GM19043 (cell line): ENCODE measurements around the gene ZNF232.
"Not testable (repeated sequence)": the region's sequence is repeated elsewhere in the genome, so short reads cannot be mapped to it uniquely, and the experiment has no call there.

Source experiments
- ATAC-seq: cut with Tn5 transposase; IDR thresholded peaks from one replicate; pipeline ENCODE4 v1.9.1; 2021; ENCODE audit warnings: low read depth; ENCODE audit not compliant: unreplicated experiment

ZNF232 gene

GRCh38 chr17:5111402-5112204, at the start of gene ZNF232:
Gene ZNF232 (minus strand): TSS chr17:5111878. CDS start chr17:5111822, 56 bp downstream.
- ATAC-seq: peak; percentile 83

DNA sequence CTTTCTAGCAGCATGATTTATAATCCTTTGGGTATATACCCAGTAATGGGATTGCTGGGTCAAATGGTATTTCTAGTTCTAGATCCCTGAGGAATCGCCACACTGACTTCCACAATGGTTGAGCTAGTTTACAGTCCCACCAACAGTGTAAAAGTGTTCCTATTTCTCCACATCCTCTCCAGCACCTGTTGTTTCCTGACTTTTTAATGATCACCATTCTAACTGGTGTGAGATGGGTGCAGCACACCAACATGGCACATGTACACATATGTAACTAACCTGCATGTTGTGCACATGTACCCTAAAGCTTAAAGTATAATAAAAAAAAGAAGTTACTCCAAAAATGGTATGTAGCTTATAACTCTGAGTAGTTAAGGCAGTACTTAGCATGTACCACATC, 49.0 kb upstream of the ZNF232 start:
- ATAC-seq: not testable (repeated sequence)

DNA sequence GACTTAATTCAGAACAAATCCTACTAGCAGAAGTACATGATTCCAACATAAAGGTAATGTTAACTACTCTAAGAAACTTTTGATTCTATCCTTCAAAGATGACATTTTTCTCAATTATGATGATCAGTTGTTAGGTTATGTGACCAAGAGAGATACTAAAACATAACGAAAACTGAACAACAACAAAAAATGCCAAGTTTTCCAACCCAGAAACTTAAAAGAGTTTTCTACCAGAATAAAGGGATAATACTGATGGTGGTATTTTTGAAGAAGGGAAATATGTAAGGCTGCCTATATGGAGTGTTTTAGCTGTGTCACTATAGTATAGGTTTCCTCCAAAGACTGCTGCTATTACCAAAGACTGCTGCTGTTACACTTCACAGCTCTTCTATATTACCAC, 34.4 kb upstream of the ZNF232 start:
- ATAC-seq: not testable (repeated sequence)

DNA sequence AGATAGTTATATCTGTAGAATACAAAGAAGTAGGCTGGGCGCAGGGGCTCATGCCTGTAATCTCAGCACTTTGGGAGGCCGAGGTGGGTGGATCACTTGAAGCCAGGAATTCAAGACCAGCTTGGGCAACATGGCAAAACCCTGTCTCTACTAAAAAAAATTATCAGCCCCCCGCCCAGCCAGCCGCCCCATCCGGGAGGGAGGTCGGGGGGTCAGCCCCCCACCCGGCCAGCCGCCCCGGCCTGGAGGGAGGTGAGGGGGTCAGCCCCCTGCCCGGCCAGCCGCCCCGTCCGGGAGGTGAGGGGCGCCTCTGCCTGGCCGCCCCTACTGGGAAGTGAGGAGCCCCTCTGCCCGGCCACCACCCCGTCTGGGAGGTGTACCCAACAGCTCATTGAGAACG, 31.2 kb upstream of the ZNF232 start:
- not testable (repeated sequence) for ATAC-seq

DNA sequence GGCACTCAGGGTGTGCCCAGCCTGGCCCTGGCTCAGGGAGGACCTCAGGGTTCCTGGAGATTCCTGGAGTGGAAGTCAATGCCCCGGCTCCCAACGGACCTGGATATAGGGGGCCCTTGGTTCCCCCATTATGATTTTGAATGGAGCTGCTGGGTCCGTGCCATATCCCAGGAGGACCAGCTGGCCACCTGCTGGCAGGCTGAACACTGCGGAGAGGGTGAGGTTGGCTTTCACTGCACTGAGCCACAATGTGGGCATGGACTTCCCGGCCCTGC, 27.7 kb upstream of the ZNF232 start:
- no peak for ATAC-seq

DNA sequence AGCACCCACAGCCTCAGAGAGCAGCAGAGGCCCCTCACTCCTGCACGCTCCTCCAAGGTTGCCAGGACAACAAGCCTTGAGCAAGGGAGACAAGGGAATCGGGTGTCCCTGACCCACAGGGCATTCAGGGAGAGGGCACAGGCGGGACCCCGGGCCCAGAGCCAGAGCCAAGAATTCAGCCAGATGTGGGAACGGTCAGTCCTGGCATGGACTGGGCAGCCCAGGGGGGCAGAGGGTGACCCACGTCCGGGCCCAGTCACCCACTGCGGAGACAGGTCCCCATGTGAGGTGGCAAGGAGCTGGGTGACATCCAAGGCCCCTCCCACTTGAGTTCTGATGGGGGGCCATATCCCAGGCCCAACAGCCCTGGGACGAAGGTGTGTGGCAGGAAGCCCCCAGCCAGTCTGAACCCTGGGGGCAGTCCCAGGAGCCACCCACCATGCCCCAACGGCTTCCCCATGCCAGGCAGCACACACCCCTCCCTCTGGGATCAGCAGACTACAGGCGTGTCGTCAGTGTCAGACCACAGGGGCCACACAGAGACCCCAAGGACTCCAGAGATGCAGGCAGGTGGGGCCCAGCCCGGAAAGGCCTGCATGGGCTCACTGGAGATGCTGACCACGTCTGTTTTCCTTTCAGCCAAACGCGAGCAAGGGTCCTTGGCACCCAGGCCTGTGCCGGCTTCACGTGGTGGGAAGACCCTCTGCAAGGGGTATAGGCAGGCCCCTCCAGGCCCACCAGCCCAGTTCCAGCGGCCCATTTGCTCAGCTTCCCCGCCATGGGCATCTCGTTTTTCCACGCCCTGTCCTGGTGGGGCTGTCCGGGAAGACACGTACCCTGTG, 27.2 kb upstream of the ZNF232 start:
- ATAC-seq: no peak

DNA sequence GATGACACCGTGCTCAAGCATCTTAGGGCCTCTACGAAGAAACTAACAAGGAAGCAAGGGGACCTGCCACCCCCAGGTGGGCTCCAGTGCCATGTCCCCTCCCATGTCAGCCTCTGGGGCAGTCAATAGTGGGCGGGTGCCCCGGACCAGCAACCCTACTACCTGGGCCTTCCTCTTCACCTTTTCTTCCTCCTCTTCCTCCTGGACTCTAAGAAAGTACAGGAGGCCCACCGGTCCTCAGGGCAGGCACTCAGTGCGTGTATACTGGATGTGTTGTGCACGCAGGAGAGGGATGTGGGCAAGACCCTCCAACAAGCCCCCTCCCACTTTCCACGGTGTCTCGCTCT, 26.5 kb upstream of the ZNF232 start:
- ATAC-seq: not testable (repeated sequence)

DNA sequence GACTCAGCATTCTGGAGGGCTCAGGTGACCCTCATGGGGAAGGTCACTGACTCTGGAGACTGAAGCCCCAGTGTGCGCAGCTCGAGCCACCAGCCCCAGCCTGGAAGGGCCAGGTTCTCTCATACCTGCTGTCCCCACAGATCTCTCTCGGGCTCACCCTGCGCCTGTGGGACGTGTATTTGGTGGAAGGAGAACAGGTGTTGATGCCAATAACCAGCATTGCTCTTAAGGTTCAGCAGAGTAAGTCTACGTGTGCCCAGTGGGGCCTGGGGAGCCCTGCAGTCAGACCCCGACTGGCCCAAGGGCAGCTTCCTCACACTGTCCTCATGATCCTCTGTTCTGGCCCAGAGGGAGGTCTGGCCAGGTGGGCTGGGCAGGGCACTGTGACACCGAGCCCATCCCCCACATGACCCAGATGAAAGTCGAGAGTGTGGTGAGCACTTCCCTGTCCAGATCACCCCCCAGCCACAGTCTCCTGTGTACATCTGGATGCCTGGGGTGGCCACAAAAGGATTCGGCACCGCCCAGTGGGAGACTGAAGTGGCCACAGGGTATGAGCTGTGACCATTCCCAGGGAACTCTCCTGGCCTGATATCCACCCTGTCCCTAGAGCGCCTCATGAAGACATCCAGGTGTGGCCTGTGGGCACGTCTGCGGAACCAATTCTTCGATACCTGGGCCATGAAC, 26.0 kb upstream of the ZNF232 start:
- ATAC-seq: not testable (repeated sequence)

DNA sequence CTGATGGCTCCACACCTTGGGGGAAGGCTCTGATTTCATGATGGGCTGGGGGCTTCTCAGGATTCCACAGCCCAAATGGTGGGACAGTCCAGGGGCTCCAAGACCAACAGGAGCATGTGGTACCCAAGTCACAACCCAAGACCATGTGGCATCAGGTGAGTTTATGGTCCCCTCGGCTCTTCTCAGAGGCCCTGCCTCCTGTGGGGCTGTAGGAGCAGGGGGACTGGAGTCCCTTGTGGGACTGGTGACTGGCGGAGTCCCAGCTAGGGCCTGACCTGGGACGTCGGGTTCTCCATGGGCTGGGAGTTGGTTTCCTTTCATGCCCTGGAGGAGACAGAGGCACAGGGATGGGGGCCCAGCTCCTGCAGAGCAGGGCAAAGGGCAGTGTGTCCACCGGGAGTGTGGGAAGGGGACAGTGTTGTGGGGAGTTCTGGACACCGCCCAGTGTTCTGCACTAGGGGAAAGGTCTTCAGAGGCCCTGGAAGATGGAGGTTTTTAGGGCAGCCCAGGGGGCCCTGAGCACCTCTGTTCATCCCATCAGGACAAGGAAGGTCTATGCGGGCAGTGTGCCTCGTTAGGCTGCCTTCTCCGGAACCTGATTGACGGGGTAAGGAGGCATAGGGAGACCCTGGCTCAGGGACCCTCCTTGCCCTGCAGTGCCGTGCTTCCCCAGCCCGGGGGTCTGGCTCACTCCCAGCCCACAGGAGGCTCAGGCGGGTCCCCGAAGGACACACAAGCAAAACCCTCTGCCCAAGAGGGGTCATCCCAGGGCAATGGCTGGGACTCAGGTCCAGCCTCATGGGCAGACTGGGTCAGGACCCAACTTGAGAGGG, 25.1 kb upstream of the ZNF232 start:
- not testable (repeated sequence) for ATAC-seq

GRCh38 chr17:5135726-5136579, 24.3 kb upstream of the ZNF232 start:
- ATAC-seq: no peak

- ATAC-seq: not testable (repeated sequence)
These were observed 23.5 kb upstream of the ZNF232 start for GRCh38 chr17:5135131-5135712.

- not testable (repeated sequence) for ATAC-seq
These were observed 22.9 kb upstream of the ZNF232 start for GRCh38 chr17:5134571-5134970.

- not testable (repeated sequence) for ATAC-seq
These were observed 22.3 kb upstream of the ZNF232 start for GRCh38 chr17:5133961-5134360.

DNA sequence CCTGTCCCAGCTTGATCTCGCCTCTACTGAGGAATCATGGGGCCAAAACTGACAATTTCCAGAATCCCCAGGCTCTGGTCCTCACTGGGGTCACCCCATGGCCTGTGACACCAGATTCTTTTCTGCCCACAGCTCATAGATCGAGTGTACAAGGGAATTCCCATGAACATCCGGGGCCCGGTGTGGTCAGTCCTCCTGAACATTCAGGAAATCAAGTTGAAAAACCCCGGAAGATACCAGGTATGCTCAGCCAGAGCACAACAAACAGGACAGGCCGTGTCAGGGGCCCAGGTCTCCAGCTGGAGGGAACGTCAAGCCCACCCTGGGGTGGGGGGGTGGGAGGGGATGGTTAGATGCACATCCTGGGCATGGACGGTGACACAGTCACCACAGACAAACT, 21.6 kb upstream of the ZNF232 start:
- no peak for ATAC-seq

GRCh38 chr17:5132503-5133225, 21.0 kb upstream of the ZNF232 start:
- ATAC-seq: not testable (repeated sequence)

DNA sequence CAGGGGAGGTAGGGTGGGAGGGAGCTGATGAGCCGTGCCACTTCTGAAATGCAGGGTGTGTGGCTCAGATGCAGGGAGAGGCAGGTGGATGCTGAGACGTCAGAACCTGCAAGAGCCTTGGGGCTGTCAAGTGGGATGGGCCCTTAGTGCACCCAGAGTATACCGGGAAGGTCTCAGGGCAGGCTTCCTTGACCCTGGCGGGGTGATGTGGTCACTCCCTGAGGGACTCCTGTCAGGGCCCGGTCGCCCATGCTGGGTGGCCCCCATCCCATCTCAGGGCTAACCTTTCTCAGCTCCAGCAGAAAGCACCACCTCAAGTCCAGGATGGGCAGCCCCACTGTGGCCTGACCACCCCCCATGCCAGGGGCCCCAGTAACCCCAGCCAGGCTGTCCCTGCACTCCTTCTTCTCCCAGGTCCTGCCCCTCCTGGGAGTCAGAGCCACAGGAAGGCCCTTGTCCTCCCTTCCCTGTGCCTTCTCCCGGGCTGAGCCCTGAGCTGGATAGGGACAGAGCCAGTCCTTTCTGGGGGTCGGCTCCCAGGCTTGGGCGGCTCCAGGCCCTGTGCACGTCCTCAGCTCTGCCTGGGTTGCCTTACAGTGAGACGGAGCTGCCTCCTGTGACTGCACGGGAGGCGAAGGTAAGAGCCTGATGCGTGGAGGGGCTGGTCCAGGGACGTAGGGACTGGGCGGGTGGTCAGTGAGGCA, 20.3 kb upstream of the ZNF232 start:
- ATAC-seq: not testable (repeated sequence)

GRCh38 chr17:5131146-5131715, 19.6 kb upstream of the ZNF232 start:
- no peak for ATAC-seq

GRCh38 chr17:5130687-5131086, 19.0 kb upstream of the ZNF232 start:
- ATAC-seq: not testable (repeated sequence)
